HG03565 (cell line): ENCODE results near the gene RAD54L.
"Not testable (repeated sequence)": the region's sequence is repeated elsewhere in the genome, so short reads cannot be mapped to it uniquely, and the experiment has no call there.

Source experiments
- ATAC-seq: cut with Tn5 transposase; IDR thresholded peaks from one replicate; pipeline ENCODE4 v1.9.1; 2021; ENCODE audit warnings: mild to moderate bottlenecking, moderate library complexity; ENCODE audit not compliant: unreplicated experiment

Gene RAD54L

DNA sequence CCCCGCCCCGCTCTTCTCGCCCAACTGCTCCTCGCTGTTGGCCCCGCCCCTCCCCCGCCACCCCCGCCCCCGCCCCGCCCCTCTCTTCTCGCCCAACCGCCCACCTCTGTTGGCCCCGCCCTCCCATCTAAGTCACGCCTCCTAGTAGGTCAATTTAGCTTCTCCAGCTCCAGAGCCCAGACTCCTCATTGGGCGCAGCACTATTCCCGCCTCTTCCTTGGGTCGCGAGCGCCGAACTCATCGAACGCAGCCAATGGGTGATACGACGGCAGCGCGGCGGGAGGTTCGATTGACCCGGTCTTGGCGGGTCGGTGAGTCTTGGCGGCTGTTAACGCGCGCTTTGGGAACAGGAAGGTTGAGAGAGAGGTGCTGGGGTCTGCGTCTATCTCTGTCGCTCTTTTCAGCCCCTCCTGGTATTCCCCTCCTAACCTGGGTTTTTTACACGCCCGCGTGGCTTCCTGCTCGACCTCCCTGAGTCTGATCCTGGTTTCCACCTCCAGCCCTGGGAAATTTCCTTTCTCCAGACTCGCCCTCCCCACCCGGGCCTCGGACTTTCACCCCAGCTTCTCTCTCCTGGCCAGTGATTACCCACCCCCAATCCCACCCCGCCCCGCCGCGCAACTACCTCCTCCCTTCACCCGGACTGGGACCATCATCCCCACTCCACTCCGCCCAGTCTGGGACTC, at the start of gene RAD54L:
Gene RAD54L (plus strand): TSS at position 328 of the 686 bp plus-strand sequence. CDS start 643 bp downstream, outside the sequence.
- peak; percentile 94 for ATAC-seq

DNA sequence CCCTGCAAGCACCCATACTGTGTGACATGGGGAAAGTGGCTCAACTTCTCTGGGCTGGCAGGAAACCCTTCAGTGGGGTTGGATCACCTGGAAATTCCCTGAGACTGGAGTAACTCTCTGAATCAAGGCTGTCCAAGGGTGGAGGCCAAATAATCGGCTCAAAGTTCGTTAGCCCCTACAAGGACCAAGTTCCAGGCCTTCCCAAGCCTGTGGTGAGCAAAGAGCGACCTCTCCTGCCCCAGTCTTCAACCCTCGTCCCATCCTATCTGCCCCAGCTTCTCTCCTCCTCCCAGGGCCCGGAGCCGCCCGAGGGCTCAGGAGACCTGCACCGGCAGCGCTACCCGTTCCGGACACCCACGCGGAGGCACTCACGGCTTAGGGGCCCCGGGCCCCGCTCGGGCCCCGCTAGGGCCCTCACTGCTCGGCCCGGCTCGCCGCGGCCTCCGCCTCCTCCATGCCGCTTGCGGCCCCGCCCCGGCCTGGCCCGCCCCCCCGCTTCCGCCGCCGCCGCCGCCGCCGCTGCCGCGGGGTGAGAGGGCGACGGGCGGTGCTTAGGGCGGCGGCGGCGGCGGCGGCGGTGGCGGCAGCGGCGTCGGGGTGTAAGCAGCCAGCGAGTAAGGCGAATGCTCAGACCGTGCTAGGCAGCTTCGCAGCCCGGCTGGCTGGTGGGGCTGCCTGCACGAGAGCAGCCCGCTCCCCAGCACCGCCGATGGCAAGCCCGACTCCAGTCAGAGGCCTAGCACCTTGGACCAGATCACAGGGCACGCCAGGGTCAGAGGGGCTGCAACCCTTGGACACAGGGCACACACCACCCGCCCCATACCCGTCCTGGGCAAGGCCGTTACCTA, 49.4 kb upstream of the RAD54L start, which contains the start of gene POMGNT1:
Gene POMGNT1 (minus strand): TSS at position 471 of the 848 bp plus-strand sequence. CDS start 613 bp downstream, outside the sequence.
- peak; percentile 64 for ATAC-seq

DNA sequence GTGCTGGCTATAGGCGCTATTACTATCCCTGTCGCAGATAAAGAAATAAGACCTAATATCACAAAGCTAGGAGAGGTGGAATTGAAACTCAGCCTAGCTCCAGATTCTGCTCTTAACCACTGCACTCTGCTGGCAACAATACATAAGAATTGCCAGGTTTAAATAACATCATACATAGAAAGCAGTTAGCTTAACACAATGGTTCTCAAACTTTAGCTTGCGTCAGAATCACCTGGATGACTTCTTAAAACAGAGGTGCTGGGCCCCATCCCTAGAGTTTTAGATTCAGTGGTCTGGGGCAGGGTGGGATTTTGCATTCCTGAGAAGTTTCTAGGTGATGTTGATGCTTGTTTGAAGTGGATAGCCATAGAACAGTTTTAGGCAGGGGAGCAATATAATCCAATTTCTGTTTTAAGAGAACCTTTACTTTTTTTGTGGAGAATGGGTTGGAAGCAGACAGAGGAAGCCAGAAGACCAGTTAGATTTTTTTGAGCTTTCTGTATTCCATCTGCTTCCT, 48.3 kb upstream of the RAD54L start:
- no peak for ATAC-seq

DNA sequence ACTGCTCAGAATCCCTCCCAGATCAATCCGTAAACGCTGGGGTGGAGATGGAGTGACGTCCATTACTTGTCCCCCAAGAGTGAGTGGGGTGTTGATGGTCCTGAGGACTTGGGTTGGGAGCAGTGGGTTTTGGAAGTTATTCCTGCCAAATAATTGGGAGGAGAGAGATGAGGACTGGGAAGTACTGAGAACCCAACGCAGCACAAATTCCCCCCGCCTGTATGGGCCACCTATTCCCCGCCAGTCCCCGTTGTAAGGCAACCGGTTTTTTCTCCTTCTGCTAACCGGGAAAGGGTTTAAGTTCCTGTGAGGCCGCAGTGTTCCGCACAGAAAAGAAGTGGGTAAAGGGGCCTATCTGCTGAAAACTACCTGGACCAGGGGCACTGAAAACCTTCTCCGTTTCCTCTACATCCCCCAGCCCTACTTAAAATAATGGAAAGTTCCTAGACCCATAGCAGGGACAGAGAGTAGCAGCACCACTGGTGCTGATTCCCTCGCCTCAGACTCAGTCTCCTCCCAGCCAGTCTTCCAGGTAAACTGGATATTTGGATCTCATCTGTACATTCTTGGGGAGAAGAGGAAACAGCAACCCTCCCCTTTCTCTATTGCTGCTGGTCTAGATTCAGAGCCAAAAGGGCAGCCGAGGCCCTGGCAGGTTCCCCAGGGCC, 43.7 kb upstream of the RAD54L start:
- no peak for ATAC-seq

GRCh38 chr1:46204406-46204742, 43.2 kb upstream of the RAD54L start:
- no peak for ATAC-seq

DNA sequence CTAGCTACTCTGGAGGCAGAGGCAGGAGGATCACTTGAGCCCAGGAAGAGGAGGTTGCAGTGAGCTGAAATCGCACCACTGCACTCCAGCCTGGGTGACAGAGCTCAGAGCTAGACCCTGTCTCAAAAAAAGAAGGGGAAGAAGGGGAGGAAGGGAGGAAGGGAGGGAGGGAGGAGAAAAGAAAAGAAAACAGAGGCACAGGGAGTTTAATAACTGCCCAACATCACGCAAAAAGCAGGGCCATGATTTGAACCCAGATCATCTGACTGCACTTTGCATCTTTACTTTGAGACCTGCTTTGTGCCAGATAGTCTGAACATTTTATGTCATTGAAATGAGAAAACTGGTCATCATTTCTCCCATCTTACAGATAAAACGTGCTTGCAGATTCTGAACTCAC, 42.4 kb upstream of the RAD54L start:
- no peak for ATAC-seq

- ATAC-seq: no peak
Measured at GRCh38 chr1:46205791-46206190, 41.8 kb upstream of the RAD54L start.

DNA sequence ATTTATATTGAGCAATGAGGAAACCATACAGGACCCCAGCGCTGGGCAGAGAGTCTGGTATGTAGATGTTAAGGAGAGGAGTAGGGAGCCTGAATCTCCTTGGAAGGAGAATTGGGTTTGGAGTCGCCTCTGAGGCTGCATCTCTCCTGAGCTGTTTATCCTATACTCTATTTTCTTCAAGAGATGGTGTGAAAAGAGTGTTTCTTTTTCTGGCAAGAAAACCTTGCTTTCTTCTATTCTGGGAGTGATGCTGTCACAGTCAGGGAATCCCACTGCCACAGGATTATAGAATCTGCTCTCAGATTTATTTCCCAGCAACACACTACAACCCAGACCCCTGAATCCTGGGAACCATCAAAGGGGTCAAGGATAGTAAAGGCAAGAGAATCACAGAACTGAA, 41.2 kb upstream of the RAD54L start:
- ATAC-seq: no peak

- no peak for ATAC-seq
Measured at GRCh38 chr1:46210561-46210960, 37.0 kb upstream of the RAD54L start.

- ATAC-seq: no peak
Measured at GRCh38 chr1:46211051-46211450, 36.5 kb upstream of the RAD54L start.

DNA sequence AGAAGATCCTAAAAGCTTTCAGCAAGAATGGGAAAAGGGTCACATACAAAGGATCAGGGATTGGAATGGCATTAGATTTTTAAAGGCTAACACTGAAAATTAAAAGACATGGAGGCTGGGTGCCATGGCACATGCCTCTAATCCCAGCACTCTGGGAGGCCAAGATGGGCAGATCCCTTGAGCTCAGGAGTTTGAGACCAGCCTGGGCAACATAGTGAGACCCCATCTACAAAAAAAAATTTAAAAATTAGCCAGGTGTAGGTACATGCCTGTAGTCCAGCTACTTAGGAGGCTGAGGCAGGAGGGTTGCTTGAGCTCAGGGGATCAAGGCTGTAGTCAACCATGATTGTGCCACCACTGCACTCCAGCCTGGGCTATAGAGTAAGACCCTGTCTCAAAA, 32.1 kb upstream of the RAD54L start:
- ATAC-seq: no peak

- no peak for ATAC-seq
Measured at GRCh38 chr1:46218443-46218842, 29.1 kb upstream of the RAD54L start.

GRCh38 chr1:46219551-46220520, 27.7 kb upstream of the RAD54L start:
- ATAC-seq: no peak

GRCh38 chr1:46220808-46221207, 26.8 kb upstream of the RAD54L start:
- ATAC-seq: no peak

DNA sequence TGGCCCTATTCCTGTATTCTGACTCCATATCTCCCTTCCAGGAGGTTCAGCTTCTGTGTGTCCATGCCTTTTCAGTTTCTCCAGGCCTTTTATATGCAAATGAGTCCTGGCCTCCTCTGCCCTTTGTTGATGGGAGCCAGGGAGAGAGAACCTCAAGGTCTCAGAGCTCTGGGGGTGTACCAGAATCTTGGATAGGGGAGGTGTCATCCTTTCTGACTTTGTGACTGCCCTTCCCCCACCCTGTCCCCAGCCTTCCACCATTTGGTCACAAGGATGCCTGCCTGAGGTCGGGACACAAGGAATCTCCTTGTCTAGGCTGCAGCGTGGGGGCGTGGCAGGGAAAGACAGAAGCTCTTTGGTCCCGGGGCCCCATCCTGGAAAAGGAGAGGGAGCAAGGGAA, 25.8 kb upstream of the RAD54L start:
- no peak for ATAC-seq

DNA sequence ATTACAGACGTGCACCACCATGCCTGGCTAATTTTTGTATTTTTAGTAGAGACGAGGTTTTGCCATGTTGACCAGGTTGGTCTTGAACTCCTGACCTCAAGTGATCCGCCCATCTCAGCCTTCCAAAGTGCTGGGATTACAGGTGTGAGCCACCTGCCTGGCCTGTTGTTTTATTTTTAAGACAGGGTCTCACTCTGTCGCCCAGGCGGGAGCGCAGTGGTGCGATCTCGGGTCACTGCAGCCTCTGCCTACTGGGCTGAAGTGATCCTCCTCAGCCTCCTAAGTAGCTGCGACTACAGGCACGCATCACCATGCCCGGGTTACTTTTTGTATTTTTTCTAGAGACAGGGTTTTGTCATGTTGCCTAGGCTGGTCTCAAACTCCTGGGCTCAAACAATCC, 24.5 kb upstream of the RAD54L start:
- ATAC-seq: not testable (repeated sequence)

DNA sequence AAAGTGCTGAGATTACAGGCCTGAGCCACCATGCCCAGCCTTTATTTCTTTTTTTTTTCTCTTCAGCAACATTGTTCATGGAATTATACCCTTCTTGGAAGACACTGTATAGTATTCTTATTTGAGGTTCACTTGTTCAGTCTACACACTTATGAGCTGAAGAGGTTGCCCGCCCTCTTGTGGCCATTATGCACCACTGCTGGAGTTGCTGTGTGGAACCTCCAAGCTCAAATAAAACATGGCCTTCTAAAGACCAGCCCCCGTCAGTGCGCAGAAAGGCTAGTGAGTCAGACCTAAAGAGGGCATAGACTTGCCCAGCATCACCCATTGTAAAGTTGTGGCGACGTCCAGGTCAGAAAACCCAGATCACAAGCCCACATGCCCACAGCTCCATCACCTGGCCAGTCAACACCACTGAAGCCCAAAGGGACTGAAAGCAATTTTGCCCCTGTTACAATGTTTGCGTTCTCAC, 24.1 kb upstream of the RAD54L start:
- ATAC-seq: peak; percentile 49

DNA sequence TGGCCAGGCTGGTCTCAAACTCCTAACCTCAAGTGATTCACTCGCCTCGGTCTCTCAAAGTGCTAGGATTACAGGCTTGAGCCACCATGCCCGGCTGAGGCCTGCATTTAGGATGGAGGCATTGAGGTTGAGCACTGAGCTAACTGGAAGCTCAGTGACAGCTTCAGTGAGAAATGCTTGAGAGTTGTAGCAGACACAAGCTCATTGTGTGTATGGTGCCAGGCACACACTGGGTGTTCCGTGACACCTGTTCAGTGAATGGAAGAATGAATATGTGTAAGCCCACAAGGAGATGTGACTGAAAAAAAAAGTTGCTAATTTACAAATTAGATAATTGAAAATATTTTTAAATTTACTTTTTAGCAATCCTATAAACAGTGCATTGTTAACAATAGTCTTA, 22.6 kb upstream of the RAD54L start:
- no peak for ATAC-seq

DNA sequence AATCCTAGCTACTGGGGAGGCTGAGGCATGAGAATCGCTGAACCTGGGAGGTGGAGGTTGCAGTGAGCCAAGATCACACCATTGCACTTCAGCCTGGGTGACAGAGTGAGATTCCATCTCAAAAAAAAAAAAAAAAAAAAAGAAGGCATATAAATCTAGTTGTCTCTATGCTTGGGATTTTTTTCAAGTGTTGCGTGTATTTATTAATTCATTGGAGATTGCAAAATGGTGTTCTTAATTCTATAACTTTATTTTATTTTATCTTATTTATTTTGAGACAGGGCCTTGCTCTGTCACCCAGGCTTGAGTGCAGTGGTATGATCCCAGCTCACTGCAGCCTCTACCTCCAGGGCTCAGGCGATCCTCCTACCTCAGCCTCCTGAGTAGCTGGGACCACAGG, 16.3 kb upstream of the RAD54L start:
- not testable (repeated sequence) for ATAC-seq

DNA sequence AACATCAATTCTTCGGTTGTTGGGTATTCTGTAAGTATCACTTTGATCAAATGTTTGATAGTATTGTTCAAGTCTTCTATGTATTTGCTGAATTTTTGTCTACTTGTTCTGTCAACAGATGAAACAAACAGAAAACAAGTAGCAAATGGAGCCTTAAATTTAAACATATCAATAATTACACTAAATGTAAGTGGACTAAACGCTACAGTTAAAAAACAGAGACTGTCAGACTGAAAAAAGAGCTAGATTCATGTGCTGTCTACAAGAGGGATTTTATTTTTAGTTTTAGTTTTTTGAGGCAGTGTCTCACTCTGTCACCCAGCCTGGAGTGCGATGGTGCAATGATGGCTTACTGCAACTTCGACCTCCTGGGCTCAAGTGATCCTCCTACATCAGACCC, 10.7 kb upstream of the RAD54L start:
- no peak for ATAC-seq
